HCT116 (cell line): ENCODE data around the gene RTTN. TPM values are rescaled to one million over a fixed set of nuclear protein-coding genes. Genes with fewer than 3 reads are reported as not detected.

Experiments
- ATAC-seq: fragments of 200-7000 bp; cut with Tn5 transposase; 2 replicates; pipeline ENCODE4 v1.9.1; 2020; ENCODE audit warnings: mild to moderate bottlenecking, moderate library complexity
- BruUV-seq: library from RNA; stranded (reverse); fragments of 400-500 nt; replicated peaks from 2 replicates; lab custom pipeline; 2021; lab: Mats Ljungman, UMichigan
- CTCF ChIA-PET: fragments of 300-600 bp; sonication (Branson Sonifier 250); formaldehyde crosslinking; loops from one replicate; lab custom pipeline; 2021; ENCODE audit warnings: antibody characterized with exemption; lab: Charles Lee
- POLR2A ChIA-PET: fragments of 300-600, 350-600 bp; sonication (Branson Sonifier 250); formaldehyde crosslinking; loops from one replicate; lab custom pipeline; 2021; ENCODE audit warnings: antibody characterized with exemption; lab: Charles Lee
- RAD21 ChIA-PET, 2 experiments: fragments of 300-600 bp; sonication (Branson Sonifier 250); formaldehyde crosslinking; loops; one replicate each; lab custom pipeline; 2023; ENCODE audit warnings: low total read pairs in 2 of 2; ENCODE audit not compliant: uncharacterized antibody in 2 of 2, unreplicated experiment in 2 of 2, low non-redundant PET in 1 of 2; lab: Charles Lee
- DNase-seq: peaks from one replicate; pipeline ENCODE4 v3.0.0-alpha.2; 2010; ENCODE audit warnings: low read depth, low spot score
- H2AFZ ChIP-seq: fragments of 200-600 bp; shearing (Covaris generic), sonication (generic); 2 replicates; pipeline ENCODE4 v1.6.1; 2017; ENCODE audit warnings: low read depth, mixed run types, mixed read lengths, antibody characterized with exemption, low read length; ENCODE audit not compliant: poor library complexity, severe bottlenecking
- H3K27ac ChIP-seq: 2 replicates; pipeline ENCODE4 v1.5.1; 2012; ENCODE audit warnings: low read depth, low read length
- H3K27me3 ChIP-seq: fragments of 200-600 bp; sonication (generic); 2 replicates; pipeline ENCODE4 v1.6.1; 2016; ENCODE audit warnings: mixed run types, low read length, mixed read lengths; ENCODE audit not compliant: insufficient read depth
- H3K36me3 ChIP-seq, 2 experiments: fragments of 200-500 bp in 1 of 2; fragments of 200-600 bp in 1 of 2; sonication (Bioruptor generic) in 1 of 2; sonication (generic) in 1 of 2; 2 replicates each; pipeline versions ENCODE4 v1.5.1 to v1.6.1; 2014 to 2016; ENCODE audit warnings: low read length in 2 of 2, inconsistent platforms in 1 of 2, mixed read lengths in 1 of 2, mixed run types in 1 of 2; ENCODE audit not compliant: insufficient read depth in 2 of 2, control insufficient read depth in 1 of 2
- H3K4me1 ChIP-seq, 2 experiments: fragments of 200-600 bp in 1 of 2; sonication (generic) in 1 of 2; 2 replicates each; pipeline versions ENCODE4 v1.5.1 to v1.6.1; 2012 to 2017; ENCODE audit warnings: low read length in 2 of 2, inconsistent platforms in 1 of 2, mild to moderate bottlenecking in 1 of 2, mixed read lengths in 1 of 2, mixed run types in 1 of 2, moderate library complexity in 1 of 2; ENCODE audit not compliant: insufficient read depth in 2 of 2, control insufficient read depth in 1 of 2
- H3K4me2 ChIP-seq: fragments of 200-600 bp; sonication (generic); 2 replicates; pipeline ENCODE4 v1.6.1; 2017; ENCODE audit warnings: mixed run types, low read length, mixed read lengths
- H3K4me3 ChIP-seq, 2 experiments: fragments of 200-600 bp in 1 of 2; sonication (generic) in 1 of 2; replicated peaks in 1 of 2; 2 replicates each; pipeline ENCODE4 v1.5.1; 2011 to 2016; ENCODE audit warnings: low read length in 2 of 2, control low read depth in 1 of 2, low read depth in 1 of 2, mild to moderate bottlenecking in 1 of 2, mixed read lengths in 1 of 2, mixed run types in 1 of 2
- H3K79me2 ChIP-seq: fragments of 200-600 bp; sonication (generic); 2 replicates; pipeline ENCODE4 v1.6.1; 2017; ENCODE audit warnings: mild to moderate bottlenecking, mixed run types, low read length, moderate library complexity, mixed read lengths; ENCODE audit not compliant: insufficient read depth
- H3K9ac ChIP-seq: fragments of 200-600 bp; sonication (generic); 2 replicates; pipeline ENCODE4 v1.6.1; 2016; ENCODE audit warnings: low read length, mixed read lengths
- H3K9me2 ChIP-seq: fragments of 200-600 bp; sonication (generic), shearing (Covaris generic); 2 replicates; pipeline ENCODE4 v1.6.1; 2017; ENCODE audit warnings: mixed run types, mild to moderate bottlenecking, moderate library complexity; ENCODE audit not compliant: insufficient read depth
- H3K9me3 ChIP-seq, 2 experiments: fragments of 200-500 bp in 1 of 2; fragments of 200-600 bp in 1 of 2; sonication (Bioruptor generic) in 1 of 2; sonication (generic) in 1 of 2; 2 replicates each; pipeline ENCODE4 v1.6.1; 2014 to 2017; ENCODE audit warnings: low read length in 2 of 2, mixed read lengths in 2 of 2, inconsistent platforms in 1 of 2, low read depth in 1 of 2, mild to moderate bottlenecking in 1 of 2, mixed run types in 1 of 2, moderate library complexity in 1 of 2; ENCODE audit not compliant: control insufficient read depth in 1 of 2, insufficient read depth in 1 of 2
- H4K20me1 ChIP-seq: fragments of 200-600 bp; sonication (generic), shearing (Covaris generic); 2 replicates; pipeline ENCODE4 v1.6.1; 2017; ENCODE audit warnings: mixed run types, mild to moderate bottlenecking, moderate library complexity; ENCODE audit not compliant: insufficient read depth
- CBX3 ChIP-seq: IDR thresholded peaks from 2 replicates; pipeline ENCODE4 v1.6.1; 2012; ENCODE audit warnings: low read depth
- ELF1 ChIP-seq: IDR thresholded peaks from 2 replicates; pipeline ENCODE4 v1.6.1; 2012; ENCODE audit warnings: low read depth, borderline replicate concordance
- EZH2phosphoT487 ChIP-seq: fragments of 200-600 bp; IDR thresholded peaks from 2 replicates; pipeline ENCODE4 v1.6.1; 2018; ENCODE audit warnings: antibody characterized with exemption, borderline replicate concordance
- FOSL1 ChIP-seq: IDR thresholded peaks from 2 replicates; pipeline ENCODE4 v1.6.1; 2012; ENCODE audit warnings: low read depth
- JUND ChIP-seq: IDR thresholded peaks from 2 replicates; pipeline ENCODE4 v1.6.1; 2012
- SP1 ChIP-seq: IDR thresholded peaks from 2 replicates; pipeline ENCODE4 v1.6.1; 2012; ENCODE audit warnings: low read depth
- TCF7L2 ChIP-seq: IDR thresholded peaks from 2 replicates; pipeline ENCODE4 v1.7.0; 2011; ENCODE audit warnings: borderline replicate concordance, inconsistent platforms; ENCODE audit not compliant: insufficient read depth, insufficient read length; ENCODE audit errors: extremely low read depth
- YY1 ChIP-seq: IDR thresholded peaks from 2 replicates; pipeline ENCODE4 v1.6.1; 2011; ENCODE audit warnings: low read length, low read depth, moderate library complexity, mild to moderate bottlenecking; ENCODE audit not compliant: insufficient replicate concordance; ENCODE audit errors: extremely low read depth
- ZBTB33 ChIP-seq: IDR thresholded peaks from 2 replicates; pipeline ENCODE4 v1.6.1; 2011; ENCODE audit warnings: mild to moderate bottlenecking, low read length, moderate library complexity; ENCODE audit not compliant: insufficient replicate concordance; ENCODE audit errors: extremely low read depth
- ZFX ChIP-seq: fragments of 450-650 bp; IDR thresholded peaks from 2 replicates; pipeline ENCODE4 v1.6.1; 2017
- intact Hi-C: fragments of 100-400 bp; cut with micrococcal nuclease; formaldehyde crosslinking; loops from 2 replicates; pipeline ENCODE4 v1.10.0; 2022
- total RNA-seq: library from RNA; stranded (reverse); gene quantifications from one replicate; pipeline ENCODE4 v1.2.1, GENCODE V29; 2021; ENCODE audit not compliant: unreplicated experiment

The RTTN gene
- total RNA-seq, 1 experiment from 2014 or later: 41.2 TPM

DNA sequence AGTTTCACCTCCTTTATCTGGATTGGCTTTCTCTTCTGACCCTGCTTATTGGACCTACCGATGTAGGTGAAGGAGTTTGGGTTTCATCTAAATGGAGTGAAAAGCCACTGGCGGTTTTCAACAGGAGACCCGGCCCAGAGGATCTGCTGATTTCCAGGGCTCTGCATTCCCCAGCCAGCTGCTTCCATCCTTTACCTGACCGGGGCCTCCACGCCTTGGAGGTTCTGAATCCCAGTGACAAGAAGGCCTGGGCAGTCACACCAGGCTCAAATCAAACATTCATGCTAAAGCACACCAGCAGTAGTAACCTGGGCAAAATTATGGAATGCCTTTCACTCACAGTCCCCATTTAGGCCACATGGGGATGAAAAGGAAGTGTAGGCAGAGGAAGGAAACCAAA, 30.0 kb upstream of the RTTN start:
- no peak overlapping the region for H3K4me3 ChIP-seq
- RAD21 ChIA-PET: no interaction called here
- H3K27ac ChIP-seq: no peak overlapping the region
- DNase-seq (no peak), ATAC-seq (no peak)
- POLR2A ChIA-PET: no interaction called here
- no peak overlapping the region for H3K4me2 ChIP-seq
- no peaks in the 10 kb centered on the region for H3K9me2 ChIP-seq
- no peak overlapping the region for H3K9ac ChIP-seq
- no peaks in the 10 kb centered on the region for H3K79me2 ChIP-seq
- H3K9me3 ChIP-seq: no peaks in the 10 kb centered on the region
- BruUV-seq: no TSS peak
- no peaks in the 10 kb centered on the region for H3K27me3 ChIP-seq
- no peaks in the 10 kb centered on the region for H4K20me1 ChIP-seq
- H2AFZ ChIP-seq: no peak overlapping the region
- H3K4me1 ChIP-seq: no peaks in the 10 kb centered on the region
- intact Hi-C loops: no loop called here
- CTCF ChIA-PET: no interaction called here
- H3K36me3 ChIP-seq: no peaks in the 10 kb centered on the region
- TF ChIP-seq ELF1 (no peak), CBX3 (no peak), ZBTB33 (no peak), TCF7L2 (no peak), ZFX (no peak), EZH2phosphoT487 (no peak), JUND (no peak), YY1 (no peak), FOSL1 (no peak), SP1 (no peak)
